ENCODE measurements around the gene ARHGEF6. TPM values are rescaled to one million over a fixed set of nuclear protein-coding genes. Genes with fewer than 3 reads are reported as not detected.

Gene ARHGEF6
- total RNA-seq, 3 donors from 2014 or later: 43.6 to 120 (median 55.8) TPM

GRCh38 chrX:136619899-136620505 lies 160.7 kb downstream of the ARHGEF6 start:
- Histone ChIP-seq H3K36me3 (no peaks in the 10 kb centered on the region), H3K4me3 (no peak overlapping the region), H3K4me1 (no peaks in the 10 kb centered on the region), H3K27ac (no peak overlapping the region), H3K27me3 (peaks cover 0 to 6% of the 10 kb centered on the region in 2 donors), H3K9me3 (no peaks in the 10 kb centered on the region)
- no peak for DNase-seq (ENCODE audit: low spot score in 2 of 2)
- no peak for TF ChIP-seq POLR2AphosphoS5 (IDR thresholded peaks at IDR 0.05)
- TF ChIP-seq CTCF (IDR thresholded peaks at IDR 0.05): no peak
- no peak for TF ChIP-seq POLR2A (IDR thresholded peaks at IDR 0.05)
- intact Hi-C loops (cut with DNase I; ENCODE audit: low total_unique reads): loop anchor here (5.0 kb wide), 1 partner anchor 292 kb away; no protein-coding TSS in a partner anchor

- Histone ChIP-seq H3K36me3 (no peaks in the 10 kb centered on the region), H3K27me3 (peaks cover 0 to 22% of the 10 kb centered on the region in 2 donors), H3K4me3 (no peak overlapping the region), H3K4me1 (no peaks in the 10 kb centered on the region), H3K27ac (no peak overlapping the region), H3K9me3 (no peaks in the 10 kb centered on the region)
- no peak for DNase-seq (ENCODE audit: low spot score in 2 of 2)
- intact Hi-C loops (cut with DNase I; ENCODE audit: low total_unique reads): loop anchor here (5.0 kb wide), 1 partner anchor 295 kb away; no protein-coding TSS in a partner anchor
- TF ChIP-seq POLR2AphosphoS5 (IDR thresholded peaks at IDR 0.05) (no peak), POLR2A (IDR thresholded peaks at IDR 0.05) (no peak), CTCF (IDR thresholded peaks at IDR 0.05) (no peak)
These were observed 163.6 kb downstream of the ARHGEF6 start for GRCh38 chrX:136616987-136617685.

Other genes with a start within 250 kb of the ARHGEF6 start
- 1 to 10 TPM in 2 of 3 donors, not detected in 1; 2.5 to 3.9 TPM for gene VGLL1, start 248.7 kb downstream of the ARHGEF6 start, total RNA-seq
- gene CD40LG, start 132.8 kb downstream of the ARHGEF6 start, total RNA-seq: under 1 TPM; 0.29 to 0.33 (median 0.32) TPM
- 100 to 1,000 TPM; 255 to 331 (median 264) TPM for gene RBMX, start 99.8 kb upstream of the ARHGEF6 start, total RNA-seq

Data from breast epithelium (tissue), 4 donors.